Activated T-cell treated with anti-CD3 and anti-CD28 coated beads for 24 hours (primary cell): ENCODE measurements around the gene ITGAL.
"Not testable (repeated sequence)": the region's sequence is repeated elsewhere in the genome, so short reads cannot be mapped to it uniquely, and the experiment has no call there.

Source experiments
- DNase-seq: peaks from one replicate; pipeline ENCODE4 v3.0.0-alpha.2; 2020; ENCODE audit warnings: low read depth

Gene ITGAL

GRCh38 chr16:30472328-30472942 lies at the start of gene ITGAL:
ITGAL (plus strand) TSS chr16:30472742; CDS start chr16:30472838, 96 bp downstream.
- peak; percentile 83 for DNase-seq

DNA sequence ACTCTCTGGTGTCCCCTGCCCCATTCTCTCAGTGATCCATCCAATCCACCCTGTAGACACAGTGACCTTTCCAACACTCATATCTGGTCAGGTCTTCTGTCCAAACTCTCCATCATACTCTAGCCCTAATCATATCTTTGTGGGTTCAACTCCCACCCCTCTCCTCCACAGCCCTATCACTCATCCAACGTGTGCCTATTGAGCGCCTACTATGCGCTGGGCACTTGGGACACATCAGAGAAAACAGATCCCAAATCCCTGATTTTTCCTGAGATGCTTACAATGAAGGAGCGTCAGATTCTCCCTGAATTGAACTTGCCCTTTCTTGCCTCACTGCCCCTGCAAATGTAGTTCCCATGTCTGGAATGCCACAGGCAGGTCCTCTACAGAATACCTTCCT lies 44.5 kb upstream of the ITGAL start:
- no peak for DNase-seq

DNA sequence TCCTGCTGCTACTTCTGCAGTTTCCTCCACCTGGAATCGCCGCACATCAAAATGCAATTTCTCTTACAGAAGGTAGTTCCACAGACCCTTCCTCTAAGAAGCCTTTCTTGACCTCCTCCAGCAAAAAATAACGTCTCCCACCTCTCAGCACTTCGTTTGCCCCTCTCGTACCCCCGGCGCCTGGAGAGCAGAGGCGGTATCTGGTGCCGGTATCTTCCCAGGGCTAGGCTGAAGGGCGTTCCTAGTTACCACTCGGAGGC lies 43.2 kb upstream of the ITGAL start:
- no peak for DNase-seq

GRCh38 chr16:30429678-30430427 lies 42.7 kb upstream of the ITGAL start, which contains the start of gene DCTPP1:
DCTPP1 (minus strand) TSS chr16:30430030; CDS start chr16:30429980, 50 bp downstream.
- peak; percentile 96 for DNase-seq

DNA sequence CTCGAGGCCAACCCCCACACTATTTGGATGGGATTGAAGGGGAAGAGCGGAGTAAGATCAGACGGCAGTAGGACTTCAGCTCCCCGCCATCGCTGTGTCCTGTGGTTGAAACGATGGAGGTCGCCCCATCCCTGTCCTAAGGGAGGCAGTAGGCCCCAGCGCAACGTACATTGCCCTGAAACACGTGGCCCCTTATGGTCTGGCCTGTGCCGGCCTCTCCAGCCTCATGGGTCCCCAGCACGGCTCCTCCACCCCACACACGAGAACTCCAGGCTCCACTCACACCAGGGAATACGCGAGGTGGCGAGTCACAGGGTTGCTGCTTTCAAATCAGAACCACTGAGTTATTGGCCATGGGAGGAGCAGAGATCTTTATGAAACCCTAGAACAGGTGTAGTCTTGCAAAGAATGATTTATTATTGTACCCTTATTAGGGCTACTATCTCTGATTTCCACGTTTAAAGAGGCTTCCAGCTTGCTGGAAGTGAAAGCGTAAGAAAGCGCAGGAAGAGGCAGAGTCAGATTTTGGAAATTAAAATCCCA lies 42.0 kb upstream of the ITGAL start:
- DNase-seq, result no peak

DNA sequence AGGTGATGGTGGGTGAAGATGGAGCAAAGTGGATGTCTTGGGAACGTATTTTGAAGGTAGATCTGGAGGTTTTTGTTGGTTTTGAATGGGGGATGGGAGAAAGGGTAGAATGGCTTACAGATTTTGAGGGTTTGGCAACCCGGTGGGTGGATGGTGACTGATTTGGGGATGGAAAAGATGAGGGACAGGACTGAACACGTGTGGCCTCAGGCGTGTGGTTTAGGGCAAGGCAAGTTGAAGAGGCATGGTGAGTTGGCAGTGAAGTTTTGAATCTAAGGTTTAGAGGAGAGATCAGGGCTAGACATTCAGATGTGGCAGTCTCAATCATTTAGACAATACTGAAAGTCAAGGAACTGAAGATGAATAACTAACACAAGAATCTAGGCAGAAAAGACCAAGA lies 37.7 kb upstream of the ITGAL start:
- peak; percentile 53 for DNase-seq

DNA sequence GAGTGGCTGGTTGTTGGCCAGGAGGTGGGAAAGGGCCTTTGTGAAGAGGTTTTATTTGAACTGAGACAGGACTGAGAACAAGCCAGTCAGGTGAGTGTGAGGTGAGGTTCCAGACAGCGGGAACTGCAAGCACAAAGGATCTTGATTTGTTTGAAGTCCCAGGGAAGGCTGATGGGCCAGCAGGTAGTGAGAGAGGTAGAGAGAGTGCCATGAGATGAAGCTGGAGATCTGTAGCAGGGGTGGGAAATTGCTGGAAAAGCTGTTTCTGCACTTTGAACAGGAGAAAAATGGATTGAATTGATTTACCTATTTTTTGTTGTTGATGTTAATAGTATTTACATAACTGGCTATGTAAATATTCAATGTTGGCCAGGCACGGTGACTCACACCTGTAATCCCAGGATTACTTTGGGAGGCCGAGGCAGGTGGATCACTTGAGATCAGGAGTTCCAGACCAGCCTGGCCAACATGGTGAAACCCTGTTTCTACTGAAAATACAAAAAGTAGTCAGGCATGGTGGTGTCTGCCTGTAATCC lies 35.0 kb upstream of the ITGAL start:
- no peak for DNase-seq

- no peak for DNase-seq
Measured at GRCh38 chr16:30438835-30439234, 33.7 kb upstream of the ITGAL start.

- DNase-seq, result no peak
Measured at GRCh38 chr16:30439720-30440348, 32.7 kb upstream of the ITGAL start.

GRCh38 chr16:30443631-30444030 lies 28.9 kb upstream of the ITGAL start:
- no peak for DNase-seq

GRCh38 chr16:30444231-30445148 lies 28.1 kb upstream of the ITGAL start:
- DNase-seq, result no peak

GRCh38 chr16:30445149-30445407 lies 27.5 kb upstream of the ITGAL start:
- no peak for DNase-seq

GRCh38 chr16:30445408-30446202 lies 26.9 kb upstream of the ITGAL start, which contains the start of gene SEPHS2:
SEPHS2 (minus strand) TSS chr16:30445874; CDS start chr16:30445727, 147 bp downstream.
- DNase-seq, result peak; percentile 96

DNA sequence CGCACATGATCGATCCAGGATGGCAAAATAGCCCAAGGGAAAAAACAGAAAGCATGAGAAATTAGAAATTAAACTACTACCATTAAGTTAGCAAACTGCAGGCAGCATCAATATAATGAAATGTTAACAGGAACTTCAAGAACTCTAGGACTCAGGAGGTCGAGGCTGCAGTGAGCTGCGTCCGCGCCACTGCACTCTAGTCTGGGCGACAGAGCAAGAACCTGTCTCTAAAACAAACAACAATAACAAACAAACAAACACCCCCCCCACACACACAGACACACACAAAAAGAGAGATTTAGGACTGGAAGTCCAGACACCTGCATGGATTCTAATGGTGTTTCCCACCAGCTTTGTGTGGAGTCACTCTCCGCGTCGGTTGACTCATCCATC lies 26.3 kb upstream of the ITGAL start:
- DNase-seq, result no peak

- no peak for DNase-seq
Measured at GRCh38 chr16:30447512-30448226, 24.9 kb upstream of the ITGAL start.

GRCh38 chr16:30449116-30449435 lies 23.5 kb upstream of the ITGAL start:
- DNase-seq, result no peak

DNA sequence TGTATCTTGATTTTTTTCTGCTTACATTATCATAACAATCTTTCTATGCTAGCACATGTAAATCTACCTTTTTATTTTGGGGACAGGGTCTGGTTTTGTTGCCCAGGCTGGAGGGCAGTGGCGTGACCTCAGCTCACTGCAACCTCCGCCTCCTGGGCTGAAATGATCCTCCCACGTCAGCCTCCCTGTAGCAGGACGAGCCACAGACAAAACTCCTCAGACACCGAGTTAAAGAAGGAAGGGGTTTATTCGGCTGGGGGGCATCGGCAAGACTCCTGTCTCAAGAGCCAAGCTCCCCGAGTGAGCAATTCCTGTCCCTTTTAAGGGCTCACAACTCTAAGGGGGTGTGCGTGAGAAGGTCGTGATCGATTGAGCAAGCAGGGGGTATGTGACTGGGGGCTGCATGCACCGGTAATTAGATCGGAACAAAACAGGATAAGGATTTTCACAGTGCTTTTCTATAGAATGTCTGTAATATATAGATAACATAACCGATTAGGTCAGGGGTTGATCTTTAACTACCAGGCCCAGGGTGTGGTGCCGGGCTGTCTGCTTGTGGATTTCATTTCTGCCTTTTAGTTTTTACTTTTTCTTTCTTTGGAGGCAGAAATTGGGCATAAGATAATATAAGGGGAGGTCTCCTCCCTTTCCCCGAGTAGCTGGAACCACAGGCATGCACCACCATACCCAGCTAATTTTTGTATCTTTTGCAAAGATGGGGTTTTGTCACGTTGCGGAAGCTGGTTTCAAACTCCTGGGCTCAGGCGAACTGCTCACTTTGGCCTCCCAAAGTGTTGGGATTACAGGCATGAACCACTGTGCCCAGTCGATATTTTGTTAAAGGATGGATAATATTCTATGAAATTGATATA lies 19.6 kb upstream of the ITGAL start:
- DNase-seq, result not testable (repeated sequence)

GRCh38 chr16:30456302-30456701 lies 16.2 kb upstream of the ITGAL start:
- no peak for DNase-seq

GRCh38 chr16:30457256-30457655 lies 15.3 kb upstream of the ITGAL start:
- DNase-seq, result no peak
